GM18511 (cell line): Measurements from ENCODE around the gene PBX2.
"Not testable (repeated sequence)": the region's sequence is repeated elsewhere in the genome, so short reads cannot be mapped to it uniquely, and the experiment has no call there.

Experiments used
- ATAC-seq: cut with Tn5 transposase; IDR thresholded peaks from one replicate; pipeline ENCODE4 v1.9.1; 2021; ENCODE audit warnings: mild to moderate bottlenecking, moderate library complexity; ENCODE audit not compliant: unreplicated experiment

PBX2 gene

DNA sequence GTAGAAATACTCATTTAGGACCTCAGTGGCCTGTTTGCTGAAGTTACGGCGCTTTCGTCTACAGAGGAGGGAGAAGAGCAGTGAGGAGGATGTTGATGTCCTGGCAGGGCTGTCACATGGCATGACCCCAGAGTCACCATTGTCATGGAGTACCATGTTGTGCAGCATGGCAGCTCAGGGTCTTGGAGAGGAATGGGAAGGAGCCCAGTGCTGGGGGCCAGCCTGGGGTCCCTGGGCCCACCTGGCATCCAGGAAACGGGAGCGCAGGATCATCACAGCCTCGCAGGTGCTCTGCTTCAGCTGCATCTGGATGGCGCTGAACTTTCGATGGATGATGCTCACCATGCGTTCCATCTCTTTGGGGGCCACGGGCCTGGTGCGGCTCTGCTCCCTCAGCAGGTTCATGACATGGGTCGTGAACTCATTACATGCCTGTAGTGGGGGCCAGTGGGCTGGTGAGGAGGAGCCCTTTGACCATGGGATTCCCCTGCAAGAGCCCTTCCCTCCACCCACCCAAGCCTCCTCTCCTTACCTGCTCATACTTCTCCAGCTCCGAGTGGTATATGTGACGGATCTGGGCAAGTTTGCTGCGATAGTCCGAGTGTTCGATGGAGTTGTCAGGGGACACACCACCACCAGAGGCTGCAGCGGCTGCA lies 2.1 kb downstream of the PBX2 start:
- not testable (repeated sequence) for ATAC-seq

GRCh38 chr6:32187009-32187709 lies 2.8 kb downstream of the PBX2 start:
- no peak for ATAC-seq

GRCh38 chr6:32186151-32186840 lies 3.7 kb downstream of the PBX2 start:
- not testable (repeated sequence) for ATAC-seq

- not testable (repeated sequence) for ATAC-seq
Measured at GRCh38 chr6:32185681-32186131, 4.3 kb downstream of the PBX2 start.

GRCh38 chr6:32184084-32184640 lies 5.8 kb downstream of the PBX2 start, which contains the start of gene AGER:
Gene AGER, minus strand, starts transcription at chr6:32184253. Its CDS starts 31 bp downstream, at chr6:32184222.
- no peak for ATAC-seq

DNA sequence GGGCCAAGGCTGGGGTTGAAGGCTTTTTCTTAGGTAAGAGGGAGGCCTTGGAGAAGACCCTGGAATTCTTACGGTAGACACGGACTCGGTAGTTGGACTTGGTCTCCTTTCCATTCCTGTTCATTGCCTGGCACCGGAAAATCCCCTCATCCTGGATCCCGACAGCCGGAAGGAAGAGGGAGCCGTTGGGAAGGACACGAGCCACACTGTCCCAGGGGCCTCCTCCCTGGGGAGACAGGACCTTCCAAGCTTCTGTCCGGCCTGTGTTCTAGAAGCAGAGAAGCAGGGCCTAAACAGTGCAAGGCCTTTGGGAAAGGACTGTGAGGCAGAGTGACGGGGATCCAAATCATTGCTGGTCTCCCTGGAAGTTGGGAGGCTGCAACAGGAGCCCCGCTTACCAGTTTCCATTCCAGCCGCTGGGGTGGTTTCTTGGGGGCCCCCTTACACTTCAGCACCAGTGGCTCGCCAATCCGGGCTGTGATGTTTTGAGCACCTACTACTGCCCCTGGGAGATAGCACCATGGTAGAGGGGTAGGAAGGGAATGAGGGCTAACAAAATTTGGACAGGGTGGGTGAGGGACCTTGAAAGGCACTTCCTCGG lies 6.4 kb downstream of the PBX2 start:
- ATAC-seq = no peak

DNA sequence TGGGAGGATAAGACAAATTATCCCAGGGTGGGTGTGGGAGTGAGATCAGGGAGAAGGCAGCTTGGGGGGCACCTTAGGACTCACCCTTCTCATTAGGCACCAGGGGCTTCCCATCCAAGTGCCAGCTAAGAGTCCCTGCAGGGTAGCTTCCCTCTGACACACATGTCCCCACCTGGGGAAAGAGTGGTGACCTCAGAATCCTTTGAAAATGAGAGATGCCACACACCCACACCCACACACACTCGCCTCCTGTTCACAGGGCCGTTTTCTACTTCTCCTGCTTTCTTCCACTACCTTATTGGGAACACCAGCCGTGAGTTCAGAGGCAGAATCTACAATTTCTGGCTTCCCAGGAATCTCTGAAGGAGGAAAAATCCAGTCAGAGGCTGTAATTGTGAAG lies 7.0 kb downstream of the PBX2 start:
- ATAC-seq = no peak

DNA sequence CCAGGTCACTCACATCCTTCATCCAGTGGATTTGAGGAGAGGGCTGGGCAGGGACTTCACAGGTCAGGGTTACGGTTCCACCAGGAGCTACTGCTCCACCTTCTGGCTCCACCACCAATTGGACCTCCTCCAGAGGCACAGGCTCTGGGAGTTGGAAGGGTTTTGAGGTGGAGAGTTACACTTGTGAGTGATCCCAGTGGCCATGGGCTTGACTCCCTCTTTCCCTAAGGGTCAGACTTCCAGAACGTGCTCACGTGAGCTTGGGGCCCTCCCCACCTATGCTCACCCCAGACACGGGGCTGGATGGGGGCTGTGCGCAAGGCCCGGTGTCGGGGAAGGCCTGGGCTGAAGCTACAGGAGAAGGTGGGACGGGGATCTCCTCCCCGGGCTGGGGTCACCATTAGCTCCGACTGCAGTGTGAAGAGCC lies 7.4 kb downstream of the PBX2 start:
- ATAC-seq = no peak

- ATAC-seq = no peak
Measured at GRCh38 chr6:32181915-32182529, 8.0 kb downstream of the PBX2 start.

- ATAC-seq = no peak
Measured at GRCh38 chr6:32181148-32181702, 8.8 kb downstream of the PBX2 start.

DNA sequence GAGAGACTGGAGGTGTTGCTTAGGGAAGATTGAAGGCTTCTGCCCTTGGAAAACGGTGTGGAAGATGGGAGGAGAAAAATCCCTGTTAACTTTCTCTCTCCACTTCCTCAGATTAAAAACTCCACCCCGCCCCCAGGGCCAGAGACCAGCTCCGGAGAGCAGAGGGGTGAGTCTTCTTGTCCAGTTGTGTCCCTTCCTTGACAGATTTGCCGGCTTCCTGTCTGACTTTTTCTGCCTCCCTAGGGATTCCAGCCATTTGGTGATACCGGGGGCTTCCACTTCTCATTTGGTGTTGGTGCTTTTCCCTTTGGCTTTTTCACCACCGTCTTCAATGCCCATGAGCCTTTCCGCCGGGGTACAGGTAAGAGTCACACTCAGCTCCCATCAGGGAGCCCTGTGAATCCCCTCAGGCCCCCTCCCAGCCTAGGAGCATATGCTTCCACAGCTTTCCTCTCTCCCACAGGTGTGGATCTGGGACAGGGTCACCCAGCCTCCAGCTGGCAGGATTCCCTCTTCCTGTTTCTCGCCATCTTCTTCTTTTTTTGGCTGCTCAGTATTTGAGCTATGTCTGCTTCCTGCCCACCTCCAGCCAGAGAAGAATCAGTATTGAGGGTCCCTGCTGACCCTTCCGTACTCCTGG lies 10.1 kb downstream of the PBX2 start:
- ATAC-seq = no peak

GRCh38 chr6:32178547-32179440 lies 11.2 kb downstream of the PBX2 start:
- no peak for ATAC-seq

DNA sequence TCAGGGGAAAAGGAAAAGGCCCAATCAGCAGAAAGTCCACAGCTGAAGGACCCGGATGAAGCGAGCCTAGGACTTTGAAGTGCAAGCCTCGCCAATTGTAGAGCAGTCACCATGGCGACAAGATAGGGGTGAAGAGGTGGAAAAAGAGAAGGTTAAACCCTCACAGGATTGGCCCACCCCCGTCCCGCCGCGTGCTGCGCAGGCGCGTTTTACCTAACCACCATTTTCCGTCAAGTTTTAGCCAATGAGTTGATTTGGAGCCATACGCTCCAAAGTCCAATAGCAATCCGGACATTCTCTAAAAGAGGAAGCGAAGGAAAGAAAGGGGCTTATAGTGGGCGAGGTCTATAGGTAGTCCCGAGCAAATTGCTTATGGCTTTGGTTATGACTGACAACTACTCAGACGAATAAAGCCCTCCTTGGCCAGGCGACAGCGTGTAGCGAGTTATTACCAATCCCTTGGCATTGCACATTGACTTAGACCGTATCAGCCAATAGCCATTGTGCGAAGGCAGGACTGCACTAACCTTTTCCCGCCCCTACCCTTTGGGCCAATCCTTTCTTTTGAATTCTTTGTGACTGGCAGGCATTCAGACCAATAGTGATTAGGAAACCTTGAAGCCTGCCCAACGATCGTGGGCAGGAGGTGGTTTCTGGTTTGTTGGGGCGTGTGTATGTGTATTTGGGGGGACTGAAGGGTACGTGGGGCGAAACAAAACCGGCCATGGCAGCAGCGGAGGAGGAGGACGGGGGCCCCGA lies 12.0 kb downstream of the PBX2 start, which contains the start of gene RNF5:
TSS of gene RNF5 (plus strand) at position 618 of the 759 bp plus-strand sequence. CDS start at position 725, 107 bp downstream.
- ATAC-seq = peak; percentile 83

- ATAC-seq = no peak
Measured at GRCh38 chr6:32177183-32177787, 12.7 kb downstream of the PBX2 start.

- no peak for ATAC-seq
Measured at GRCh38 chr6:32176476-32177182, 13.4 kb downstream of the PBX2 start.

DNA sequence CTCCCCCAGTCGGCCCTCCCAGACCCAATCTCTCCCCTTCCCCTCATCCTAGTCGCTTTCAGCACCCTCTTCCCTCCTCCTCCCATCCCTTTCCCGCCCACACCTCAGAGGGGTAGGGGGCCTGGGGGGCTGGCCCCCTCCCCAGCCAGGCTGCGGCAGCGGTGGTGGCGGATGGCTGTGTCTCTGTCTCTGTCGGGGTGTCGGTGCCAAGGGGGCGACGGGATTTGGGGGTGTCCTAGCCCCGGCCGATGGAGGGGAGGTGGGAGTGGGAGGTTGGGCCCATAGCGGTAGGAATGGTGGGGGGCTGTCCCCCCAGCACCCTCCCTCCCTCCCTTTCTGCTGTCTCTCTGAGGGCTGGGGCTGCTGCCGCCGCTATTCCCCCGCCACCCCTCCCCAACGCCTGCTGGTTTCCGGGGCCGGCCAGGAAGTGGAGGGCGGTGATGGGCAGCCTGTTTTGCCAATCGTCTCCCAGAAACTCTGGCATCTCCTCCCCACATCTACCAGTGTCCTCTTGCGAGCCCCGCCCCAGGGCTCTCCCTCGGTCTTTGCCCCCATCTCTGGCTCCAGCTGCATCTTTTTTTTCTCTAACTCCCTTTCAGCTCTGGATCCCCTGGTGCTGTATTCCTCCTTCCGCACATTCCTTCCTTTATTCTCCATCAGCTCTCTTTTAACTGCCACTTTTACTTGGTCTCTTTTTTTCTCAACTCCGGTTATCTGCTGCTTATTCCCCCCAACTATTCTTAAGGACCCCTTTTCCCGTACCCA lies 14.1 kb downstream of the PBX2 start, which contains the start of gene AGPAT1:
TSS of gene AGPAT1 (minus strand) at position 374 of the 765 bp plus-strand sequence. CDS start 4,588 bp downstream, outside the sequence.
- no peak for ATAC-seq
